H1 (cell line): Measurements from ENCODE around the gene AK5. TPM values are rescaled to one million over a fixed set of nuclear protein-coding genes. Genes with fewer than 3 reads are reported as not detected.

Source experiments
- CTCF ChIA-PET: fragments of 300-600 bp; sonication (Branson Sonifier 250); formaldehyde crosslinking; loops from one replicate; lab custom pipeline; 2021; ENCODE audit not compliant: partially characterized antibody; lab: Charles Lee
- POLR2A ChIA-PET: fragments of 300-600 bp; sonication (Branson Sonifier 250); formaldehyde crosslinking; loops from one replicate; lab custom pipeline; 2021; ENCODE audit warnings: inconsistent platforms; ENCODE audit not compliant: partially characterized antibody; lab: Charles Lee
- DNase-seq, 2 experiments: peaks; one replicate each; pipeline versions ENCODE4 v3.0.0 to v3.0.0-alpha.2; 2010 to 2022; ENCODE audit warnings: low spot score in 2 of 2, low read depth in 1 of 2, mixed read lengths in 1 of 2
- FAIRE-seq: peaks from 2 replicates; lab custom pipeline; 2011; peaks lifted over from hg19 to GRCh38; lab: Jason Lieb, UNC
- H2AFZ ChIP-seq: 2 replicates; pipeline ENCODE4 v1.8.1; 2012; ENCODE audit warnings: low read length, inconsistent platforms
- H2AK5ac ChIP-seq: 2 replicates; pipeline ENCODE4 v1.6.1; 2013; ENCODE audit warnings: low read depth, low read length
- H2BK120ac ChIP-seq: replicated peaks from 2 replicates; pipeline ENCODE3; 2013; ENCODE audit warnings: low read depth, low read length, inconsistent platforms
- H2BK12ac ChIP-seq: 2 replicates; pipeline ENCODE4 v1.6.1; 2013; ENCODE audit warnings: low read depth, low read length
- H2BK15ac ChIP-seq: 2 replicates; pipeline ENCODE4 v1.6.1; 2013; ENCODE audit warnings: low read length
- H2BK20ac ChIP-seq: 2 replicates; pipeline ENCODE4 v1.6.1; 2013; ENCODE audit warnings: low read length
- H2BK5ac ChIP-seq: 2 replicates; pipeline ENCODE4 v1.6.1; 2013; ENCODE audit warnings: low read depth, low read length
- H3K14ac ChIP-seq: 2 replicates; pipeline ENCODE4 v1.6.1; 2013; ENCODE audit warnings: inconsistent platforms; ENCODE audit not compliant: insufficient read length
- H3K18ac ChIP-seq: 2 replicates; pipeline ENCODE4 v1.6.1; 2013; ENCODE audit warnings: low read length; ENCODE audit errors: extremely low read depth
- H3K23ac ChIP-seq: 2 replicates; pipeline ENCODE4 v1.6.1; 2013; ENCODE audit warnings: inconsistent platforms; ENCODE audit not compliant: insufficient read length
- H3K23me2 ChIP-seq: 2 replicates; pipeline ENCODE4 v1.6.1; 2013; ENCODE audit warnings: low read depth, low read length
- H3K27ac ChIP-seq: 2 replicates; pipeline ENCODE4 v1.6.1; 2011; ENCODE audit warnings: low read depth, low read length, inconsistent platforms
- H3K27me3 ChIP-seq, 4 experiments: replicated peaks in 1 of 4; 1 replicate in 1 of 4; 2 replicates in 3 of 4; pipeline versions ENCODE4 v1.6.1 to v1.8.1; 2011 to 2013; ENCODE audit warnings: low read length in 3 of 4, mild to moderate bottlenecking in 3 of 4, inconsistent platforms in 2 of 4, mixed read lengths in 2 of 4, moderate library complexity in 1 of 4; ENCODE audit not compliant: control insufficient read depth in 3 of 4, insufficient read depth in 3 of 4; ENCODE audit errors: extremely low read depth in 1 of 4
- H3K36me3 ChIP-seq, 4 experiments: 2 replicates each; pipeline versions ENCODE4 v1.6.1 to v1.8.1; 2011 to 2013; ENCODE audit warnings: mild to moderate bottlenecking in 4 of 4, low read length in 3 of 4, moderate library complexity in 2 of 4, control low read depth in 1 of 4, inconsistent platforms in 1 of 4; ENCODE audit not compliant: insufficient read depth in 4 of 4, control insufficient read depth in 2 of 4
- H3K4ac ChIP-seq: replicated peaks from 2 replicates; pipeline ENCODE3; 2013; ENCODE audit warnings: low read length, low read depth, mixed read lengths, inconsistent platforms; ENCODE audit not compliant: insufficient read length
- H3K4me1 ChIP-seq, 4 experiments: replicated peaks in 1 of 4; 1 replicate in 1 of 4; 2 replicates in 3 of 4; pipeline versions ENCODE4 v1.6.1 to v1.8.1; 2011 to 2013; ENCODE audit warnings: low read length in 3 of 4, inconsistent platforms in 2 of 4, mixed read lengths in 1 of 4; ENCODE audit not compliant: insufficient read depth in 4 of 4, control insufficient read depth in 3 of 4
- H3K4me2 ChIP-seq, 2 experiments: 2 replicates each; pipeline versions ENCODE4 v1.6.1 to v1.8.1; 2011 to 2013; ENCODE audit warnings: low read depth in 2 of 2, low read length in 2 of 2, control low read depth in 1 of 2, inconsistent platforms in 1 of 2, mild to moderate bottlenecking in 1 of 2; ENCODE audit not compliant: insufficient read depth in 1 of 2
- H3K4me3 ChIP-seq, 4 experiments: fragments of 200-600, 300-600 bp in 1 of 4; sonication (generic), shearing (Covaris generic), sonication (Bioruptor Twin) in 1 of 4; 2 replicates each; pipeline versions ENCODE4 v1.5.1 to v1.8.1; 2011 to 2016; ENCODE audit warnings: low read length in 4 of 4, low read depth in 3 of 4, control low read depth in 2 of 4, inconsistent platforms in 2 of 4, mild to moderate bottlenecking in 2 of 4, mixed read lengths in 1 of 4, moderate library complexity in 1 of 4; ENCODE audit not compliant: insufficient read depth in 2 of 4; ENCODE audit errors: extremely low read depth in 1 of 4
- H3K56ac ChIP-seq: replicated peaks from 2 replicates; pipeline ENCODE3; 2013; ENCODE audit warnings: low read depth, mild to moderate bottlenecking, mixed read lengths, low read length, inconsistent platforms; ENCODE audit not compliant: insufficient read length
- H3K79me1 ChIP-seq: 2 replicates; pipeline ENCODE4 v1.6.1; 2013; ENCODE audit warnings: low read depth, low read length, control low read depth
- H3K79me2 ChIP-seq, 2 experiments: 2 replicates each; pipeline versions ENCODE4 v1.6.1 to v1.8.1; 2012 to 2013; ENCODE audit warnings: low read length in 2 of 2, mild to moderate bottlenecking in 2 of 2, inconsistent platforms in 1 of 2; ENCODE audit not compliant: insufficient read depth in 2 of 2, control insufficient read depth in 1 of 2
- H3K9ac ChIP-seq, 4 experiments: replicated peaks in 1 of 4; 1 replicate in 1 of 4; 2 replicates in 3 of 4; pipeline versions ENCODE4 v1.6.1 to v1.8.1; 2011 to 2013; ENCODE audit warnings: low read depth in 3 of 4, low read length in 3 of 4, control low read depth in 2 of 4, mild to moderate bottlenecking in 2 of 4, moderate library complexity in 2 of 4, inconsistent platforms in 1 of 4; ENCODE audit errors: extremely low read depth in 1 of 4
- H3K9me3 ChIP-seq, 2 experiments: 2 replicates each; pipeline versions ENCODE4 v1.6.1 to v1.8.1; 2012 to 2013; ENCODE audit warnings: mild to moderate bottlenecking in 2 of 2, moderate library complexity in 2 of 2, control low read depth in 1 of 2, inconsistent platforms in 1 of 2, low read depth in 1 of 2, low read length in 1 of 2, mixed read lengths in 1 of 2; ENCODE audit not compliant: insufficient read depth in 2 of 2
- H4K20me1 ChIP-seq, 2 experiments: replicated peaks in 1 of 2; 2 replicates each; pipeline versions ENCODE3 to v1.8.1; 2011 to 2013; ENCODE audit warnings: inconsistent platforms in 2 of 2, low read length in 2 of 2, mild to moderate bottlenecking in 1 of 2; ENCODE audit not compliant: insufficient read depth in 2 of 2, control insufficient read depth in 1 of 2
- H4K5ac ChIP-seq: 2 replicates; pipeline ENCODE4 v1.6.1; 2013; ENCODE audit warnings: low read length, low read depth, mixed read lengths, inconsistent platforms; ENCODE audit not compliant: insufficient read length
- H4K8ac ChIP-seq: 2 replicates; pipeline ENCODE4 v1.8.0; 2013; ENCODE audit warnings: mild to moderate bottlenecking, moderate library complexity, low read length, inconsistent platforms; ENCODE audit not compliant: insufficient read depth; ENCODE audit errors: extremely low read depth
- H4K91ac ChIP-seq: replicated peaks from 2 replicates; pipeline ENCODE3; 2013; ENCODE audit warnings: low read length, mixed read lengths, inconsistent platforms; ENCODE audit not compliant: insufficient read length
- BCL11A ChIP-seq, 2 experiments: IDR thresholded peaks; one replicate each; pipeline ENCODE4 v1.6.1; 2011; ENCODE audit warnings: low read depth in 2 of 2, low read length in 2 of 2, mild to moderate bottlenecking in 2 of 2
- CTBP2 ChIP-seq: IDR thresholded peaks from 2 replicates; pipeline ENCODE4 v1.7.0; 2011; ENCODE audit warnings: borderline replicate concordance, mild to moderate bottlenecking, moderate library complexity, mixed read lengths, low read length; ENCODE audit not compliant: insufficient read depth, insufficient read length
- GABPA ChIP-seq: IDR thresholded peaks from 2 replicates; pipeline ENCODE4 v1.6.1; 2011; ENCODE audit warnings: mild to moderate bottlenecking, low read length, moderate library complexity, borderline replicate concordance; ENCODE audit not compliant: insufficient read depth
- HDAC2 ChIP-seq, 2 experiments: fragments of 300-600 bp in 1 of 2; sonication (generic) in 1 of 2; IDR thresholded peaks; 2 replicates each; pipeline ENCODE4 v1.6.1; 2011 to 2012; ENCODE audit warnings: low read depth in 2 of 2, low read length in 2 of 2, mild to moderate bottlenecking in 2 of 2, moderate library complexity in 2 of 2, borderline replicate concordance in 1 of 2, inconsistent platforms in 1 of 2
- POLR2AphosphoS5 ChIP-seq: IDR thresholded peaks from 2 replicates; pipeline ENCODE4 v1.6.1; 2011; ENCODE audit warnings: low read depth, low read length
- RFX5 ChIP-seq: IDR thresholded peaks from 2 replicates; pipeline ENCODE4 v1.6.1; 2011; ENCODE audit warnings: low read depth, low read length, improper control_type of control experiment, borderline replicate concordance
- WGBS, 2 experiments: shearing (Covaris generic) in 1 of 2; methylation state at CpG; one replicate each; pipeline versions ENCODE4 v1.1.6 to v1.1.7; 2013 to 2015; ENCODE audit warnings: low lambda C conversion rate in 2 of 2, mixed read lengths in 2 of 2, inconsistent platforms in 1 of 2, low coverage in 1 of 2, missing lambda C conversion rate in 1 of 2; ENCODE audit not compliant: insufficient replicate concordance in 2 of 2, insufficient coverage in 1 of 2, insufficient read length in 1 of 2; ENCODE audit errors: extremely low coverage in 1 of 2, missing lambda C conversion rate in 1 of 2; 5-methylcytosine and 5-hydroxymethylcytosine counted together
- polyA plus RNA-seq, 7 experiments: library from polyadenylated mRNA; depleted of rRNA in 3 of 7; stranded (reverse) in 5 of 7; unstranded in 2 of 7; fragments of >200 nt in 5 of 7; fragments of 200-250 nt in 2 of 7; gene quantifications; 1 replicate in 5 of 7; 2 replicates in 1 of 7; 4 replicates in 1 of 7; pipeline versions ENCODE4 v1.2.1 to v1.2.3, GENCODE V29; 2011 to 2013; ENCODE audit warnings: missing spikeins in 2 of 7, mixed read lengths in 2 of 7
- total RNA-seq: library from RNA; stranded (reverse); fragmentation: NEBNext Ultra II Directional; extraction: Animal tissue kit (Norgen Biotek cat#: 25700); gene quantifications from 2 replicates; pipeline ENCODE4 v1.2.1, GENCODE V29; 2021
- TF ChIP-seq, protein P1 (sequence below): IDR thresholded peaks from 2 replicates; pipeline ENCODE4 v1.6.1; 2011; ENCODE audit warnings: low read depth, mild to moderate bottlenecking, low read length; ENCODE audit not compliant: insufficient read depth

AK5 gene
- total and polyA plus RNA-seq, 2 of the 8 experiments (the other 6 are each of a cell fraction or from before 2014, with no cell fraction given), result 2.0 to 7.1 TPM

DNA sequence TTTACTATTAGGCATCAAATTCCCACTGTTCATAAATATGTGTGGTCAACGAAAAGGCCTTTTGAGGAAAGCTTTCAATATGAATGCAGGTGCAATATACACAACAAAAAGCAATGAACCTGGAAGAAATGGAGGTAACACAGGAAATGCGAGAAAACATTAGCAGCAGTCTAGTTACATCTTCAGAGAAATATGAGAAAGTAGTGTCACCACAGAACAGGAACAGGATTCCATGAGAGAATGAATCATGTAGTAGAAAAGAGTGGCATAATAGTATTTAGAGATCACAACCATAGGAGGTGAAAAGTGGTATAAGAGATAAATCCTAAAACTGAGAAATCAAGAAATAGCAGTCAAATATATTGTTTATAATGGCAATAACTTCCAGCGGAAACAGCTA is 103.7 kb downstream of the AK5 start:
- DNase-seq, result no peak
- no peak overlapping the region for H3K23ac ChIP-seq
- 87% methylated on average over 3 of the region's 3 CpGs; no CpG with 5 or more reads in 1 of the 2 experiments for WGBS, 2 experiments

More for the DNA sequence above, 103.7 kb downstream of the AK5 start:
- H3K9me3 ChIP-seq, result no peaks in the 10 kb centered on the region
- no peak overlapping the region for H3K14ac ChIP-seq
- H3K18ac ChIP-seq, result no peak overlapping the region
- no peak overlapping the region for H2BK12ac ChIP-seq
- H2AFZ ChIP-seq, result no peak overlapping the region
- POLR2A ChIA-PET, result no interaction called here
- H2BK15ac ChIP-seq, result no peak overlapping the region
- H3K9ac ChIP-seq, result no peak overlapping the region
- TF ChIP-seq RFX5, result no peak
- no peak for TF ChIP-seq BCL11A (IDR thresholded peaks at IDR 0.05; ENCODE audit: low read depth in 2 of 2, low read length in 2 of 2)
- TF ChIP-seq GABPA, result no peak
- TF ChIP-seq CTBP2, result no peak
- TF ChIP-seq, protein P1, sequence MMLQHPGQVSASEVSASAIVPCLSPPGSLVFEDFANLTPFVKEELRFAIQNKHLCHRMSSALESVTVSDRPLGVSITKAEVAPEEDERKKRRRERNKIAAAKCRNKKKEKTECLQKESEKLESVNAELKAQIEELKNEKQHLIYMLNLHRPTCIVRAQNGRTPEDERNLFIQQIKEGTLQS, result no peak
- no peak for TF ChIP-seq POLR2AphosphoS5
- TF ChIP-seq HDAC2 (IDR thresholded peaks at IDR 0.05; ENCODE audit: borderline replicate concordance in 1 of 2, low read depth in 2 of 2, low read length in 2 of 2), result no peak
- H2AK5ac ChIP-seq, result no peak overlapping the region
- no peaks in the 10 kb centered on the region for H3K79me1 ChIP-seq
- no peak overlapping the region for H3K4ac ChIP-seq
- H2BK120ac ChIP-seq, result no peak overlapping the region
- H3K4me3 ChIP-seq, result no peak overlapping the region
- H2BK20ac ChIP-seq, result no peak overlapping the region
- H3K4me1 ChIP-seq, result no peaks in the 10 kb centered on the region; a peak in 1 of 7 replicates
- no peaks in the 10 kb centered on the region for H3K27me3 ChIP-seq
- no peaks in the 10 kb centered on the region for H3K79me2 ChIP-seq
- H3K56ac ChIP-seq, result no peak overlapping the region
- H3K36me3 ChIP-seq, result no peaks in the 10 kb centered on the region
- no peak overlapping the region for H4K5ac ChIP-seq
- H3K27ac ChIP-seq, result no peak overlapping the region
- no peak overlapping the region for H4K8ac ChIP-seq
- CTCF ChIA-PET, result interaction anchor here (0.8 kb wide), 1 partner anchor 35 kb away, joined by 3 read pairs; no protein-coding TSS in a partner anchor
- H3K4me2 ChIP-seq, result no peak overlapping the region
- H4K91ac ChIP-seq, result no peak overlapping the region
- no peak overlapping the region for H2BK5ac ChIP-seq
- H4K20me1 ChIP-seq, result no peaks in the 10 kb centered on the region
- H3K23me2 ChIP-seq, result no peaks in the 10 kb centered on the region
- FAIRE-seq, result no peak
